ENCODE measurements around the gene POLA1. TPM values are rescaled to one million over a fixed set of nuclear protein-coding genes. Genes with fewer than 3 reads are reported as not detected.

The POLA1 gene
- polyA plus RNA-seq, 1 experiment = 2.2 TPM

DNA sequence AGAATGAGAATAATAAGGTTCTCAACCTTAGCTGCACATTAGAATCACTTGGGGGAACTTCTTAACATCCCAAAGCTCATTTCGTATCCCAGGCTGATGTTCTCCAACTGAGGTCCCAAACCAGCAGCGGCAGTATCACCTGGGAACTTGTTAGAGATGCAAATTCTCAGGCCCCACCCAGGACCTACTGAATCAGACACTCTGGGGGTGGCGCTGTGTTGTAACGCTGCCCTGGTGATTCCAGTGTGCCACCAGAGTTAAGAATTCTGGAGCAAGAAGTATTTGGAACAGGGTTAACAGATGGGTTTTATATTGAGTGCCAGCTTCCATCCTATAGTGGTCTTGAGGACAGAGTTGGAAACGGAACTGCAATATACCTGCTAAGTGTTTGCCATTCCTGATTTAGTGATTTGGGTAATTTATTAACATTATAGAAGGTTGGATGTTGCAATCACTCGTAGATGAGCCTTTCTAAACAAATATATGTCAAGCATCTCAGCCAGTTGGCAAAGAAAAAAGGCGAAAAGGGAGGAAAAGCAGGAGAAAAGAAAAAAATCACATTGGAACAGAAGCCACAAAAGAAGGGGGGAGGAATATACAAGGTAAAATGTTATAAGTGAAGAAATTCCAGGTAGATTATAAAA, 181.0 kb downstream of the POLA1 start:
- ChIA-PET POLR2A (no interaction called here), CTCF (interaction anchor here (0.6 kb wide), 1 partner anchor 30 kb away, joined by 16 read pairs; no protein-coding TSS in a partner anchor)
- TF ChIP-seq, protein P1, sequence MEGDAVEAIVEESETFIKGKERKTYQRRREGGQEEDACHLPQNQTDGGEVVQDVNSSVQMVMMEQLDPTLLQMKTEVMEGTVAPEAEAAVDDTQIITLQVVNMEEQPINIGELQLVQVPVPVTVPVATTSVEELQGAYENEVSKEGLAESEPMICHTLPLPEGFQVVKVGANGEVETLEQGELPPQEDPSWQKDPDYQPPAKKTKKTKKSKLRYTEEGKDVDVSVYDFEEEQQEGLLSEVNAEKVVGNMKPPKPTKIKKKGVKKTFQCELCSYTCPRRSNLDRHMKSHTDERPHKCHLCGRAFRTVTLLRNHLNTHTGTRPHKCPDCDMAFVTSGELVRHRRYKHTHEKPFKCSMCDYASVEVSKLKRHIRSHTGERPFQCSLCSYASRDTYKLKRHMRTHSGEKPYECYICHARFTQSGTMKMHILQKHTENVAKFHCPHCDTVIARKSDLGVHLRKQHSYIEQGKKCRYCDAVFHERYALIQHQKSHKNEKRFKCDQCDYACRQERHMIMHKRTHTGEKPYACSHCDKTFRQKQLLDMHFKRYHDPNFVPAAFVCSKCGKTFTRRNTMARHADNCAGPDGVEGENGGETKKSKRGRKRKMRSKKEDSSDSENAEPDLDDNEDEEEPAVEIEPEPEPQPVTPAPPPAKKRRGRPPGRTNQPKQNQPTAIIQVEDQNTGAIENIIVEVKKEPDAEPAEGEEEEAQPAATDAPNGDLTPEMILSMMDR (IDR thresholded peaks at IDR 0.05; ENCODE audit: low read depth, low read length) = no peak
- no peak for DNase-seq (ENCODE audit: low read depth, low spot score)
- Histone ChIP-seq H3K9me3 (ENCODE audit: control insufficient read depth, insufficient read depth, low read length) (no peaks in the 10 kb centered on the region), H3K27ac (ENCODE audit: low read depth, low read length) (no peak overlapping the region), H3K4me3 (ENCODE audit: low read depth, low read length) (no peak overlapping the region), H3K27me3 (ENCODE audit: control insufficient read depth, insufficient read depth, low read length) (no peaks in the 10 kb centered on the region)

GRCh38 chrX:24876530-24877287, 183.0 kb downstream of the POLA1 start:
- Histone ChIP-seq H3K27ac (ENCODE audit: low read depth, low read length) (no peak overlapping the region), H3K27me3 (ENCODE audit: control insufficient read depth, insufficient read depth, low read length) (no peaks in the 10 kb centered on the region), H3K4me3 (ENCODE audit: low read depth, low read length) (no peak overlapping the region), H3K9me3 (ENCODE audit: control insufficient read depth, insufficient read depth, low read length) (no peaks in the 10 kb centered on the region)
- DNase-seq (ENCODE audit: low read depth, low spot score) = no peak
- TF ChIP-seq, protein P1 (IDR thresholded peaks at IDR 0.05; ENCODE audit: low read depth, low read length) = no peak
- ChIA-PET POLR2A (no interaction called here), CTCF (interaction anchor here (1.0 to 1.2 kb wide), 2 partner anchors 38 to 145 kb away, joined by 3 to 4 read pairs; no protein-coding TSS in a partner anchor)

GRCh38 chrX:24877288-24877664, 183.6 kb downstream of the POLA1 start:
- DNase-seq (ENCODE audit: low read depth, low spot score) = no peak
- ChIA-PET CTCF (interaction anchor here (1.2 kb wide), 1 partner anchor 39 kb away, joined by 4 read pairs; no protein-coding TSS in a partner anchor), POLR2A (no interaction called here)
- H3K4me3 ChIP-seq (ENCODE audit: low read depth, low read length) = no peak overlapping the region
- TF ChIP-seq, protein P1 (IDR thresholded peaks at IDR 0.05; ENCODE audit: low read depth, low read length) = no peak
- no peak overlapping the region for H3K27ac ChIP-seq (ENCODE audit: low read depth, low read length)
- no peaks in the 10 kb centered on the region for H3K27me3 ChIP-seq (ENCODE audit: control insufficient read depth, insufficient read depth, low read length)
- no peaks in the 10 kb centered on the region for H3K9me3 ChIP-seq (ENCODE audit: control insufficient read depth, insufficient read depth, low read length)

DNA sequence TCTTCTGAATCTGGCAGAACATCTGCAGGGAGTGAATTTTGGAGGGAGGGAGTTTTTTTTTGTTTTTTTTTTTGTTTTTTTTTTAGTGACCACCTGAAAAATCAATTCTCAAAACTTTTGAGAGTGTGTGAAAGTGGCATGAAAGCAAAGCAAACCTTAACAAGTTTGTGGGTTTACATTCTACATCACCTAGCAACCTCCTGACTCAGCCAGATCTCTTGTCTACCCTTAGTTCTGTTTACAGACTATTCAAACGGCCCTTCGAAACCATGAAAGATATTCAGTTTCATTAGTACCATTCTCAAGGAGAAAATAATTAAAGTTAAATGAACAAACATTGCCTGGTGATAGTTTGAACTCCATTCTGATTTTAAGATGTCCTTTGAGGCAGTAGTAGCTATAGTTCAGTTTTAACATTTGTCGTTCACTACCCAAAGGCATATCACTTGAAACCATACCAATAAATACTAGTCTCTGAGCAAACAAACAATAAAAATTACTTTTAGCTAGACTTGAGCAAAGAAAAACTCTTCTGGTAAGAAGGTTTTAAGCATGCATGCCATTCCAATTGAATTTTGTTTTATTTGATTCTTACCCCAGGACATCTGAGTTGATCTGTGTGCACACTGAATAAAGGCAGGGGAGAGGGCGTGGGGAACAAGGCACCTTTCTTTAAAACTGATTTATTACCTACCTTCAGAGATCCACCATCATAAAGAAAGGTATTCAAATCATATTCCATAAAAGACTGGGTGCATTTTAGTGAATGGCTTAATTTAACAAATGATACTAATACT, 184.3 kb downstream of the POLA1 start:
- no peaks in the 10 kb centered on the region for H3K27me3 ChIP-seq (ENCODE audit: control insufficient read depth, insufficient read depth, low read length)
- POLR2A ChIA-PET = no interaction called here
- TF ChIP-seq, protein P1 (IDR thresholded peaks at IDR 0.05; ENCODE audit: low read depth, low read length) = no peak
- no peak overlapping the region for H3K27ac ChIP-seq (ENCODE audit: low read depth, low read length)
- DNase-seq (ENCODE audit: low read depth, low spot score) = no peak
- CTCF ChIA-PET = interaction anchor here (1.8 kb wide), 1 partner anchor 39 kb away, joined by 7 read pairs; no protein-coding TSS in a partner anchor
- no peak overlapping the region for H3K4me3 ChIP-seq (ENCODE audit: low read depth, low read length)
- H3K9me3 ChIP-seq (ENCODE audit: control insufficient read depth, insufficient read depth, low read length) = no peaks in the 10 kb centered on the region

Measured in AG04450 (cell line).